ENCODE measurements around the gene ASCC3.
A peak's percentile ranks its signal among the peaks of the same experiment; 100 is the strongest.

The ASCC3 gene

DNA sequence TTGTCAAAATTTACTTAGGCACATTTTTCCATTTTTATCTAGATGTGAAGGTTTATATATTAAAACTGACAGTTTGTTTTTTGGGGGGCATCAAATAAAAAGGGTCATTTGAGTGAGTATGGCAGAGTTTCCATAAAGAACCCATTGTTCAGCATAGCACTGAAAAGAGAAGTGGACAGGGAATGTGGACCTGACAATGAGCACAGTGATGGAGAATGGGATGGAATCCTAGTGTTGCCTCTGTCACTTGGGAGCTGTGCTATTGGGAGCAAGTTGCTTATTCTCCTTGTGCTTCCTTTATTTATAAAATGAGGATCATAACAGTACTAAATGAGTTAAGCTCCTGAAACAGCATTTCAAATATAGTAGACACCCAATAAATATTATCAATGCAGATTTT, 285.7 kb downstream of the ASCC3 start:
- H3K4me3 ChIP-seq (ENCODE audit: low read depth, low read length): no peak overlapping the region
- TF ChIP-seq, protein P1, sequence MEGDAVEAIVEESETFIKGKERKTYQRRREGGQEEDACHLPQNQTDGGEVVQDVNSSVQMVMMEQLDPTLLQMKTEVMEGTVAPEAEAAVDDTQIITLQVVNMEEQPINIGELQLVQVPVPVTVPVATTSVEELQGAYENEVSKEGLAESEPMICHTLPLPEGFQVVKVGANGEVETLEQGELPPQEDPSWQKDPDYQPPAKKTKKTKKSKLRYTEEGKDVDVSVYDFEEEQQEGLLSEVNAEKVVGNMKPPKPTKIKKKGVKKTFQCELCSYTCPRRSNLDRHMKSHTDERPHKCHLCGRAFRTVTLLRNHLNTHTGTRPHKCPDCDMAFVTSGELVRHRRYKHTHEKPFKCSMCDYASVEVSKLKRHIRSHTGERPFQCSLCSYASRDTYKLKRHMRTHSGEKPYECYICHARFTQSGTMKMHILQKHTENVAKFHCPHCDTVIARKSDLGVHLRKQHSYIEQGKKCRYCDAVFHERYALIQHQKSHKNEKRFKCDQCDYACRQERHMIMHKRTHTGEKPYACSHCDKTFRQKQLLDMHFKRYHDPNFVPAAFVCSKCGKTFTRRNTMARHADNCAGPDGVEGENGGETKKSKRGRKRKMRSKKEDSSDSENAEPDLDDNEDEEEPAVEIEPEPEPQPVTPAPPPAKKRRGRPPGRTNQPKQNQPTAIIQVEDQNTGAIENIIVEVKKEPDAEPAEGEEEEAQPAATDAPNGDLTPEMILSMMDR (conservative IDR thresholded peaks at IDR 0.05; ENCODE audit: low read depth, low read length): no peak
- no peak for DNase-seq (ENCODE audit: low read depth)

DNA sequence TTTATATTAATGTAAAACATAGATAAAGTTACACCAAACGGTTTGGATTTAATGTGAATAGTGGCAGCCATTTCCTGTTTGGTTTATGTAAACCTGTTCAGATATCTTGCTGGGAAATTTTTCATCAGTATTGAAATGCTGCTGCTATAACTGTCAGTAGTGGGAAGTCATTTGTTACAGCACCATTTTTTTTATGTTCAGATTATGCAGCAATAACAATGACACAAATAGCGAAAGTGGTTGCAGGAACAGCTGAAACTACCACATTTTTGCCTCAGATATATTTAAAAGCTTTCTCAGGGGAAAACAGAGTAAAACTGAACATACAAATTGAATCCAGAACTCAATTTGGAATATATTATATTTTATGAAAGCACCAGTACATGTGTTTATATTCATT, 287.6 kb downstream of the ASCC3 start:
- no peak overlapping the region for H3K4me3 ChIP-seq (ENCODE audit: low read depth, low read length)
- DNase-seq (ENCODE audit: low read depth): peak; percentile 17
- TF ChIP-seq, protein P1 (conservative IDR thresholded peaks at IDR 0.05; ENCODE audit: low read depth, low read length): no peak

DNA sequence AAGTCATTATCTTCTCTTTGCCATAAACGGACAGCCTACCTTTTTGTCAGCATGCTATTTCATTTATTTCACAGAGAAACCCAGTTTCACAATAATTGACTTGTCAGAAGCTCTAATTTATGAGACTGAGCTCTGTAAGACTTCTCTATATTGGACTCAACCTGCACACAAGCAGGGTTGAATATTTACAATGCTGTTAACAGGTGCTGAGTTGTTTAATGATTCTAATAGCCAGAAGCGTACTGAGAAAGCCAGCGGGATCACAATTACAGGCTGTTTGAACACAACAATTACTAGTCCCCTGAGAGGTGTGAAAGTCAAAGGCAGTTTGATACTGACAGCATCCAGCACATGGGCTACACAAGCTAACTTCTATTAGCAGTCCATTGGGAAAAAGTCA, 288.2 kb downstream of the ASCC3 start:
- TF ChIP-seq, protein P1 (conservative IDR thresholded peaks at IDR 0.05; ENCODE audit: low read depth, low read length): no peak
- H3K4me3 ChIP-seq (ENCODE audit: low read depth, low read length): no peak overlapping the region
- DNase-seq (ENCODE audit: low read depth): no peak

DNA sequence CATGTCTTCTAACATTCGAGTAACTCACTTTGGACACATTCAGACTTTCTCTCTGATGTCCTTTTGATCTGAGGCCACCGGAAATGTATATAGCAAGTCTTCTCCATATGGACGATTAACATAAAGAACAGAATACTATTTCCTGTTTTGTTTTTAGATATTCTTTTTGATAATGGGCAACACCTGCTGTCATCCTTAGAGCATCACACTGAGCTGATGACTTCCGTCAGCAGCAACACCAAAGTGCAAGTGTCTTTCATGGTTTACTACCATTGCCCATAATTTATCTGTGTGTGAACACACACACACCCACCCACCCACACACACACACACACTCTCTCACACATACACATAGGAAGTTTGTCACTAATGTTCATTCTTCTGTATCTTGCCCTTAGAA, 303.7 kb downstream of the ASCC3 start:
- H3K4me3 ChIP-seq (ENCODE audit: low read depth, low read length): no peak overlapping the region
- TF ChIP-seq, protein P1 (conservative IDR thresholded peaks at IDR 0.05; ENCODE audit: low read depth, low read length): no peak
- no peak for DNase-seq (ENCODE audit: low read depth)

DNA sequence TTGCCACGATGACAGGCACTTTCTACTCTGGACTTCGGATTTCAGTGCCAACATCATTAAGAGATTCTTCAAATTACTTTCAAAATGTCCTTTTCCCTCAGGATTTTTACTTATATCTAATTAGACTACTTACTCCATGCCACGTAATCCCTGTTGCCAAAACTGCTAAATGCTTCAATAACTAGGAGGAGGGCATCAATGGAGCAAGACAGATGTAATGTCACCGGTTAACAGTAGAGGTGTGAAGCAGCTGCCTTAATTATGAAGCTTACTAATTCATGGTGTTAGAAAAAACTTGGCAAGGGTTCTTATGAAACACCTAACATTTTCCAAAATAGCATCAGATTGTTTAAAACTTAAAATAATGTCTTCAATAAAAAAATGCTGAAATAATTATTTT, 305.2 kb downstream of the ASCC3 start:
- no peak for DNase-seq (ENCODE audit: low read depth)
- H3K4me3 ChIP-seq (ENCODE audit: low read depth, low read length): no peak overlapping the region
- TF ChIP-seq, protein P1 (conservative IDR thresholded peaks at IDR 0.05; ENCODE audit: low read depth, low read length): no peak

DNA sequence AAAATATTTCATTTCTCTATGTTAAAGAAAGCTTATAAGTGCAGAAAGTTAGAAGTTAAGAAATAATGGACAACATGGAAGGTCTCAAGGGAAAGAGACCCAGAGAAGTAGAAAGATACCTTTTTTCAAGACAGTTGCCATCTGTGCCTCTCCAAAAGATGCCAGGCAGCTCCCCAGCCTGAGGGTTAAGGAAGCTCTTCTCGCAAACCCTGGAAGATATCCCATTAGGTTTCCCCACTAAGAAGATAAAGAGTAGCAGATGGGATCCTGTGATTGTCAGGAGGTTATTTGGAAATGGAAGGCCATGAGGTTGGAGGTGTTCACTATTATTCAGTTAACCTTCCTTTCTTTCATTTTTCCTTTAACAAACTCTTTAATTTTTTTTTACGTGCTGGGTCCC, 306.3 kb downstream of the ASCC3 start:
- H3K4me3 ChIP-seq (ENCODE audit: low read depth, low read length): no peak overlapping the region
- TF ChIP-seq, protein P1 (conservative IDR thresholded peaks at IDR 0.05; ENCODE audit: low read depth, low read length): no peak
- no peak for DNase-seq (ENCODE audit: low read depth)

DNA sequence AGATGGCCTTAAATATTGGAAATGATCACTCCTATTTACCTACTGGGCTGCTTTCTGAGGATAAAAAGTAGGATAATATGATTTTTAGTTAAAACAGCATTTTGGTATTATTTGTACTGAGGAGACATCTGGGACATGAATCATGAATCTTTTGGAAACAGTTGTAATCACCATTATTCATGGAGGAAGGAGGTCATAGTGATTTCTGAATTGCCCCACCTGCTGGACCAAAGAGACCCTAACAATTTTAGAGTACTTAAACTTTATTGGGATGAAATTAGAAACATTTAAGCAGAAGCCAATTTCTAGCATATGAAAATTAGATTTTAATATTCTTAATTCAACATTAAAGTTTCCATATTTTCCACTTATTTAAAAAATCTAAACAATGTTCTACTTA, 308.0 kb downstream of the ASCC3 start:
- TF ChIP-seq, protein P1 (conservative IDR thresholded peaks at IDR 0.05; ENCODE audit: low read depth, low read length): peak; percentile 62
- peak; percentile 75 for DNase-seq (ENCODE audit: low read depth)
- no peak overlapping the region for H3K4me3 ChIP-seq (ENCODE audit: low read depth, low read length)
